Measurements from ENCODE around the gene TRIM33. TPM values are rescaled to one million over a fixed set of nuclear protein-coding genes. Genes with fewer than 3 reads are reported as not detected.

TRIM33 gene
- total and polyA plus RNA-seq, 2 of the 13 experiments (the other 11 are each of a cell fraction or from before 2014, with no cell fraction given), result 35.5 to 42.2 TPM

GRCh38 chr1:114511032-114511785, at the start of gene TRIM33 (continued):
- TF ChIP-seq AHDC1 (CRISPR knock-in tag; IDR thresholded peaks at IDR 0.05; ENCODE audit: borderline replicate concordance) (0 out of 2 replicates have a peak, but pooled peaks have one; percentile 20), DR1 (CRISPR knock-in tag; IDR thresholded peaks at IDR 0.05) (peak; percentile 69; the same call in 1 of the 2 replicates), PCBP1 (IDR thresholded peaks at IDR 0.05; ENCODE audit: borderline replicate concordance, low read depth, low read length) (no peak), MAFG (CRISPR knock-in tag; IDR thresholded peaks at IDR 0.05) (no peak), DZIP1 (CRISPR knock-in tag; IDR thresholded peaks at IDR 0.05) (peak; percentile 77; the same call in 1 of the 2 replicates), UBTF (CRISPR knock-in tag; IDR thresholded peaks at IDR 0.05) (peak; percentile 40), TP53 (CRISPR knock-in tag; conservative IDR thresholded peaks at IDR 0.05) (no peak), ZBTB44 (CRISPR knock-in tag; IDR thresholded peaks at IDR 0.05) (peak; percentile 56; the same call in 1 of the 2 replicates), POLR2AphosphoS5 (IDR thresholded peaks at IDR 0.05; ENCODE audit: low read depth, low read length) (peak; percentile 85), ZNF777 (CRISPR knock-in tag; IDR thresholded peaks at IDR 0.05) (peak; percentile 25; the same call in 1 of the 2 replicates), TBL1XR1 (IDR thresholded peaks at IDR 0.05; ENCODE audit: borderline replicate concordance, low read length, partially characterized antibody) (peak; percentile 43), ZNF629 (CRISPR knock-in tag; conservative IDR thresholded peaks at IDR 0.05) (no peak), SOX5 (CRISPR knock-in tag; IDR thresholded peaks at IDR 0.05; ENCODE audit: borderline replicate concordance) (peak; percentile 59; the same call in 1 of the 2 replicates), ZZZ3 (CRISPR knock-in tag; IDR thresholded peaks at IDR 0.05; ENCODE audit: borderline replicate concordance) (0 out of 2 replicates have a peak, but pooled peaks have one; percentile 30)
